H1 (cell line): ENCODE measurements around the gene NUDT9. TPM values are rescaled to one million over a fixed set of nuclear protein-coding genes. Genes with fewer than 3 reads are reported as not detected.

Experiments used
- BCL11A ChIP-seq, 2 experiments: IDR thresholded peaks; one replicate each; pipeline ENCODE4 v1.6.1; 2011; ENCODE audit warnings: low read depth in 2 of 2, low read length in 2 of 2, mild to moderate bottlenecking in 2 of 2
- CEBPB ChIP-seq: IDR thresholded peaks from 2 replicates; pipeline ENCODE4 v1.6.1; 2012; ENCODE audit warnings: low read depth, low read length
- CHD1 ChIP-seq: IDR thresholded peaks from 2 replicates; pipeline ENCODE4 v1.6.1; 2012; ENCODE audit warnings: low read depth, low read length, improper control_type of control experiment
- CHD2 ChIP-seq: IDR thresholded peaks from 2 replicates; pipeline ENCODE4 v1.6.1; 2012; ENCODE audit warnings: low read length, improper control_type of control experiment
- CTBP2 ChIP-seq: IDR thresholded peaks from 2 replicates; pipeline ENCODE4 v1.7.0; 2011; ENCODE audit warnings: borderline replicate concordance, mild to moderate bottlenecking, moderate library complexity, mixed read lengths, low read length; ENCODE audit not compliant: insufficient read depth, insufficient read length
- FOSL1 ChIP-seq: IDR thresholded peaks from 2 replicates; pipeline ENCODE4 v1.6.1; 2011; ENCODE audit warnings: mild to moderate bottlenecking, low read depth, low read length, moderate library complexity; ENCODE audit not compliant: insufficient read depth
- GTF2F1 ChIP-seq: IDR thresholded peaks from 2 replicates; pipeline ENCODE4 v1.6.1; 2012; ENCODE audit warnings: low read depth, low read length, improper control_type of control experiment, borderline replicate concordance
- KDM1A ChIP-seq: fragments of 200-600, 300-600 bp; sonication (generic); IDR thresholded peaks from 2 replicates; pipeline ENCODE4 v1.7.1; 2016; ENCODE audit warnings: mild to moderate bottlenecking, low read length, borderline replicate concordance
- KDM4A ChIP-seq: IDR thresholded peaks from one replicate; pipeline ENCODE4 v1.7.1; 2012; ENCODE audit warnings: low read depth, mild to moderate bottlenecking, moderate library complexity, low read length, inconsistent platforms; ENCODE audit not compliant: severe bottlenecking
- KDM5A ChIP-seq: fragments of 200-600 bp; IDR thresholded peaks from 2 replicates; pipeline ENCODE4 v1.7.1; 2012; ENCODE audit warnings: mild to moderate bottlenecking, low read length, inconsistent platforms, mixed read lengths
- PHF8 ChIP-seq: fragments of 200-600 bp; sonication (generic); conservative IDR thresholded peaks from 2 replicates; pipeline ENCODE4 v1.7.1; 2012; ENCODE audit warnings: low read depth, mild to moderate bottlenecking, inconsistent platforms, low read length, moderate library complexity
- POLR2AphosphoS5 ChIP-seq: IDR thresholded peaks from 2 replicates; pipeline ENCODE4 v1.6.1; 2011; ENCODE audit warnings: low read depth, low read length
- POU5F1 ChIP-seq: IDR thresholded peaks from 2 replicates; pipeline ENCODE4 v1.6.1; 2011; ENCODE audit warnings: low read depth, mild to moderate bottlenecking, low read length, moderate library complexity
- RFX5 ChIP-seq: IDR thresholded peaks from 2 replicates; pipeline ENCODE4 v1.6.1; 2011; ENCODE audit warnings: low read depth, low read length, improper control_type of control experiment, borderline replicate concordance
- SIN3A ChIP-seq, 2 experiments: IDR thresholded peaks in 1 of 2; conservative IDR thresholded peaks in 1 of 2; 2 replicates each; pipeline ENCODE4 v1.6.1; 2011 to 2012; ENCODE audit warnings: low read length in 2 of 2, improper control_type of control experiment in 1 of 2, low read depth in 1 of 2, mild to moderate bottlenecking in 1 of 2
- SP2 ChIP-seq: IDR thresholded peaks from 2 replicates; pipeline ENCODE4 v1.6.1; 2012; ENCODE audit warnings: mild to moderate bottlenecking, low read length, inconsistent platforms
- TAF7 ChIP-seq: optimal IDR thresholded peaks from 2 replicates; pipeline ENCODE3; 2011; ENCODE audit warnings: low read depth, mild to moderate bottlenecking, inconsistent platforms, low read length, moderate library complexity, borderline replicate concordance
- TCF12 ChIP-seq: IDR thresholded peaks from 2 replicates; pipeline ENCODE4 v1.6.1; 2011; ENCODE audit warnings: low read depth, mild to moderate bottlenecking, low read length
- polyA plus RNA-seq, 7 experiments: library from polyadenylated mRNA; depleted of rRNA in 3 of 7; stranded (reverse) in 5 of 7; unstranded in 2 of 7; fragments of >200 nt in 5 of 7; fragments of 200-250 nt in 2 of 7; gene quantifications; 1 replicate in 5 of 7; 2 replicates in 1 of 7; 4 replicates in 1 of 7; pipeline versions ENCODE4 v1.2.1 to v1.2.3, GENCODE V29; 2011 to 2013; ENCODE audit warnings: missing spikeins in 2 of 7, mixed read lengths in 2 of 7
- total RNA-seq: library from RNA; stranded (reverse); fragmentation: NEBNext Ultra II Directional; extraction: Animal tissue kit (Norgen Biotek cat#: 25700); gene quantifications from 2 replicates; pipeline ENCODE4 v1.2.1, GENCODE V29; 2021
- TF ChIP-seq, protein P1 (sequence below), 3 experiments: IDR thresholded peaks; 1 replicate in 2 of 3; 2 replicates in 1 of 3; pipeline versions ENCODE4 v1.5.1 to v1.6.1; 2011; ENCODE audit warnings: low read length in 3 of 3, mild to moderate bottlenecking in 3 of 3, inconsistent platforms in 2 of 3, low read depth in 1 of 3, moderate library complexity in 1 of 3; ENCODE audit not compliant: insufficient read depth in 1 of 3; ENCODE audit errors: control extremely low read depth in 1 of 3
- TF ChIP-seq, protein P2 (sequence below): IDR thresholded peaks from 2 replicates; pipeline ENCODE4 v1.6.1; 2011; ENCODE audit warnings: low read length, improper control_type of control experiment

NUDT9 gene
- total and polyA plus RNA-seq, 2 of the 8 experiments (the other 6 are each of a cell fraction or from before 2014, with no cell fraction given), result 13.2 to 27.6 TPM

DNA sequence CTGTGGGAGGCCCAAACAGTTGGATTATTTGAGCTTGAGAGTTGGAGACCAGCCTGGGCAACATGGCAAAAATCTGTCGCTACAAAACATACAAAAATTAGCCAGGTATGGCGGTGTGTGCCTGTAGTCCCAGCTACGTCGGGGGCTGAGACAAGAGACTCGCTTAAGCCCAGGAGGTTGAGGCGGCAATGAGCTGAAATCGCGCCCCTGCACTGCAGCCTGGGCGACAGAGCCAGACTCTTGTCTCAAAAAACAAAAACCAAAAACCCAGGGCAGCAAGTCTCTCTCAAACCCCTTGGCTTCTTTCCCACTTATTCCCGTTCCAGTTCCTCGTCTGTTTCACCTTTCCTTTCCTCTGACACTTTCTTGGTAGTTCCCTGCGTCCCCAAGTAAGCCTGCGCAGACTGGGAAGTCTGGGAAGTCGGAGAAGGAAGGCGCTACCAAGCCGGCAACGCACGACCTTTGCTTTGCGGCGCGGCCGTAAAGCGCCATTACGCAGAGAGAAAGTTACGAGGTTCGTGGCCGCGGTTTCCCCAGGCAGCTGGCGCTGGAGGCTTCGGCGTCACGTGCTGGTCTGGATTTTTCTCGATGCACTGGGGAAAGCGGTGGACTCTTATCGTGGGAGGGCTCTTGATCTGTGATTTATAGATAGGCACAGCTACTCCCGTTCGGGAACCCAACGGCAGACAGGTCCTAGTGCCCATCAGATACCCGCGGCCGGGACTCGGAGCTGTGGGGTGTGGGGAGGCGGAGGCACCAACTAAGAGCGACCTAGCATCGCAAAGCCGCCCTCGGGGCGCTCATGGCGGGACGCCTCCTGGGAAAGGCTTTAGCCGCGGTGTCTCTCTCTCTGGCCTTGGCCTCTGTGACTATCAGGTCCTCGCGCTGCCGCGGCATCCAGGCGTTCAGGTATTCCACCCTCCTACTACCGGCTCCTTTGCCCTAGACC, at the start of gene NUDT9 (continued):
- TF ChIP-seq, protein P1, sequence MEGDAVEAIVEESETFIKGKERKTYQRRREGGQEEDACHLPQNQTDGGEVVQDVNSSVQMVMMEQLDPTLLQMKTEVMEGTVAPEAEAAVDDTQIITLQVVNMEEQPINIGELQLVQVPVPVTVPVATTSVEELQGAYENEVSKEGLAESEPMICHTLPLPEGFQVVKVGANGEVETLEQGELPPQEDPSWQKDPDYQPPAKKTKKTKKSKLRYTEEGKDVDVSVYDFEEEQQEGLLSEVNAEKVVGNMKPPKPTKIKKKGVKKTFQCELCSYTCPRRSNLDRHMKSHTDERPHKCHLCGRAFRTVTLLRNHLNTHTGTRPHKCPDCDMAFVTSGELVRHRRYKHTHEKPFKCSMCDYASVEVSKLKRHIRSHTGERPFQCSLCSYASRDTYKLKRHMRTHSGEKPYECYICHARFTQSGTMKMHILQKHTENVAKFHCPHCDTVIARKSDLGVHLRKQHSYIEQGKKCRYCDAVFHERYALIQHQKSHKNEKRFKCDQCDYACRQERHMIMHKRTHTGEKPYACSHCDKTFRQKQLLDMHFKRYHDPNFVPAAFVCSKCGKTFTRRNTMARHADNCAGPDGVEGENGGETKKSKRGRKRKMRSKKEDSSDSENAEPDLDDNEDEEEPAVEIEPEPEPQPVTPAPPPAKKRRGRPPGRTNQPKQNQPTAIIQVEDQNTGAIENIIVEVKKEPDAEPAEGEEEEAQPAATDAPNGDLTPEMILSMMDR (IDR thresholded peaks at IDR 0.05; ENCODE audit: control extremely low read depth in 1 of 3, insufficient read depth in 1 of 3, low read depth in 1 of 3, low read length in 3 of 3), result no peak
- TF ChIP-seq CTBP2 (no peak), RFX5 (no peak), POLR2AphosphoS5 (peak; percentile 92), KDM5A (no peak), PHF8 (peak; percentile 88), CHD1 (no peak), FOSL1 (peak; percentile 83), BCL11A (IDR thresholded peaks at IDR 0.05; ENCODE audit: low read depth in 2 of 2, low read length in 2 of 2) (no peak), SIN3A (conservative IDR thresholded peaks at IDR 0.05 in 1 of 2, IDR thresholded peaks at IDR 0.05 in 1 of 2; ENCODE audit: low read depth in 1 of 2, low read length in 2 of 2) (no peak; a peak in 1 of 4 replicates), SP2 (no peak), CEBPB (peak; percentile 21; the same call in 1 of the 2 replicates), GTF2F1 (peak; percentile 80), KDM4A (peak; percentile 89), KDM1A (peak; percentile 48; the same call in 1 of the 2 replicates), CHD2 (no peak), TCF12 (no peak), POU5F1 (no peak), TAF7 (peak; percentile 79)
- TF ChIP-seq, protein P2, sequence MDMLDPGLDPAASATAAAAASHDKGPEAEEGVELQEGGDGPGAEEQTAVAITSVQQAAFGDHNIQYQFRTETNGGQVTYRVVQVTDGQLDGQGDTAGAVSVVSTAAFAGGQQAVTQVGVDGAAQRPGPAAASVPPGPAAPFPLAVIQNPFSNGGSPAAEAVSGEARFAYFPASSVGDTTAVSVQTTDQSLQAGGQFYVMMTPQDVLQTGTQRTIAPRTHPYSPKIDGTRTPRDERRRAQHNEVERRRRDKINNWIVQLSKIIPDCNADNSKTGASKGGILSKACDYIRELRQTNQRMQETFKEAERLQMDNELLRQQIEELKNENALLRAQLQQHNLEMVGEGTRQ, result peak; percentile 87
